Endothelial cell (in vitro differentiated cells): ENCODE data around the gene PPP1R26. TPM values are rescaled to one million over a fixed set of nuclear protein-coding genes. Genes with fewer than 3 reads are reported as not detected.

Experiments
- DNase-seq: peaks from one replicate; pipeline ENCODE4 v3.0.0; 2021; ENCODE audit warnings: low spot score
- H3K27ac Mint-ChIP-seq: one replicate; pipeline ENCODE4 v1.8.0; 2021; ENCODE audit warnings: mixed read lengths, inconsistent platforms; ENCODE audit not compliant: unreplicated experiment
- H3K27me3 Mint-ChIP-seq: one replicate; pipeline ENCODE4 v1.8.0; 2021; ENCODE audit warnings: mild to moderate bottlenecking, moderate library complexity, mixed read lengths, inconsistent platforms; ENCODE audit not compliant: unreplicated experiment
- H3K36me3 Mint-ChIP-seq: one replicate; pipeline ENCODE4 v1.8.0; 2021; ENCODE audit warnings: mild to moderate bottlenecking, low read depth, mixed read lengths, inconsistent platforms; ENCODE audit not compliant: unreplicated experiment
- H3K4me1 Mint-ChIP-seq: one replicate; pipeline ENCODE4 v1.8.0; 2021; ENCODE audit warnings: mild to moderate bottlenecking, mixed read lengths, inconsistent platforms; ENCODE audit not compliant: unreplicated experiment
- H3K4me3 Mint-ChIP-seq: one replicate; pipeline ENCODE4 v1.8.0; 2021; ENCODE audit warnings: mild to moderate bottlenecking, mixed read lengths, inconsistent platforms; ENCODE audit not compliant: unreplicated experiment
- H3K9me3 Mint-ChIP-seq: one replicate; pipeline ENCODE4 v1.8.0; 2021; ENCODE audit warnings: mixed read lengths, inconsistent platforms; ENCODE audit not compliant: unreplicated experiment
- CTCF ChIP-seq: fragments of 200-600 bp; sonication (generic); IDR thresholded peaks from one replicate; pipeline ENCODE4 v1.5.0; 2021; ENCODE audit warnings: antibody characterized with exemption; ENCODE audit not compliant: unreplicated experiment
- total RNA-seq: library from RNA; stranded (reverse); fragmentation: NEBNext Ultra II Directional; extraction: Animal tissue kit (Norgen Biotek cat#: 25700); gene quantifications from one replicate; pipeline ENCODE4 v1.2.1, GENCODE V29; 2021; ENCODE audit not compliant: unreplicated experiment

The PPP1R26 gene
- total RNA-seq, 1 donor from 2014 or later = 21.5 TPM

GRCh38 chr9:135506327-135507103 lies 26.9 kb downstream of the PPP1R26 start:
- Mint-ChIP-seq H3K4me1 (peaks cover 3% of the 10 kb centered on the region), H3K9me3 (no peaks in the 10 kb centered on the region), H3K4me3 (no peak overlapping the region), H3K36me3 (peaks cover 11% of the 10 kb centered on the region), H3K27ac (no peak overlapping the region), H3K27me3 (peaks cover 16% of the 10 kb centered on the region)
- TF ChIP-seq CTCF = no peak
- DNase-seq = no peak

- TF ChIP-seq CTCF = no peak
- no peak for DNase-seq
- Mint-ChIP-seq H3K4me1 (peaks cover 2% of the 10 kb centered on the region), H3K4me3 (no peak overlapping the region), H3K27me3 (peaks cover 14% of the 10 kb centered on the region), H3K36me3 (peaks cover 11% of the 10 kb centered on the region), H3K9me3 (no peaks in the 10 kb centered on the region), H3K27ac (no peak overlapping the region)
These were observed 27.8 kb downstream of the PPP1R26 start for GRCh38 chr9:135507104-135508035.

- DNase-seq = no peak
- Mint-ChIP-seq H3K4me1 (peaks cover 7% of the 10 kb centered on the region), H3K27ac (no peak overlapping the region), H3K36me3 (peaks cover 8% of the 10 kb centered on the region), H3K9me3 (no peaks in the 10 kb centered on the region), H3K27me3 (peaks cover 12% of the 10 kb centered on the region), H3K4me3 (no peak overlapping the region)
- no peak for TF ChIP-seq CTCF
These were observed 28.7 kb downstream of the PPP1R26 start for GRCh38 chr9:135508211-135508820.

GRCh38 chr9:135509458-135509857 lies 29.9 kb downstream of the PPP1R26 start:
- Mint-ChIP-seq H3K27me3 (peaks cover 8% of the 10 kb centered on the region), H3K4me1 (peaks cover 7% of the 10 kb centered on the region), H3K36me3 (peaks cover 3% of the 10 kb centered on the region), H3K9me3 (no peaks in the 10 kb centered on the region), H3K27ac (no peak overlapping the region), H3K4me3 (no peak overlapping the region)
- no peak for DNase-seq
- no peak for TF ChIP-seq CTCF
